SK-N-DZ (cell line): ENCODE data around the gene UMAD1.

Experiments
- DNase-seq: peaks from one replicate; pipeline ENCODE4 v3.0.0-alpha.2; 2015; ENCODE audit warnings: low spot score

Gene UMAD1

DNA sequence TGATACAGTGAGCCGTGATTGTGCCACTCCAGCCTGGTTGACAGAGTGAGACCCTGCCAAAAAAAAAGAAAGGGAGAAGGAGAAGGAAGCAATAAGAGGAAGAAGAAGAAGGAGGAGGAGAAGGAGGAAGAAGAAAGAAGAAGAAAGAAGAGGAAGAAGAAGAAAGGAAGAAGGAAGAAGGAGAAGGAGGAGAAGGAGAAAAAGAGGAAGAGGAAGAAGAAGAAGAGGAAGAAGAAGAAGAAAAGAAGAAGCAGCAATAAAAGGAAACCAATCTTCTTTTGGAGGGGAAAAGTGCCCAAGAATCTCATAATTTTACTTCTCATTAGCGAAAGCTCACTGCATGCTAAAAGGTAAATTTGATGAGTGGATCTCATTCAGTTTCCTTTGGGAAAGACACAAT is 242.3 kb downstream of the UMAD1 start:
- DNase-seq = no peak

DNA sequence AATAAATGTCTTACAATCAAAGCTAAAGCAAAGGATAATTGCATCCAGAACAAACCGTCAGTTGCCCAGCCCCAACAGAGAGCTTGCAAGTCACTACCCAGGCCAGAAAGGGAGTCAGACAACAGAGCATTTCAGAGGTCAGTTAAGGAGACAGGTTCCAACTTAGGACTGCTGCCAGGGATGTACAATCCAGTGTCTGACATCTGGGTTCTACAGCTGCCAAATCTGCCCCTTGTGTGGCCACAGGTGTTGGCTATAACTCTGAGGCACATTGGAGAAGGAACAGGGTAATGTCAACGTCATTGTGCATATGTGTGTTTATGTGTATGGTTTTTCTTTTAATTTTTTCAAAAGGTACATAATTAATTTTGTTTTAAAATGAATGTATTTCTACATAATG is 242.8 kb downstream of the UMAD1 start:
- DNase-seq = no peak

GRCh38 chr7:7884855-7885254 is 244.3 kb downstream of the UMAD1 start:
- DNase-seq = no peak

GRCh38 chr7:7889791-7890568 is 249.4 kb downstream of the UMAD1 start:
- DNase-seq = no peak

GRCh38 chr7:7895004-7895650 is 254.6 kb downstream of the UMAD1 start:
- no peak for DNase-seq

DNA sequence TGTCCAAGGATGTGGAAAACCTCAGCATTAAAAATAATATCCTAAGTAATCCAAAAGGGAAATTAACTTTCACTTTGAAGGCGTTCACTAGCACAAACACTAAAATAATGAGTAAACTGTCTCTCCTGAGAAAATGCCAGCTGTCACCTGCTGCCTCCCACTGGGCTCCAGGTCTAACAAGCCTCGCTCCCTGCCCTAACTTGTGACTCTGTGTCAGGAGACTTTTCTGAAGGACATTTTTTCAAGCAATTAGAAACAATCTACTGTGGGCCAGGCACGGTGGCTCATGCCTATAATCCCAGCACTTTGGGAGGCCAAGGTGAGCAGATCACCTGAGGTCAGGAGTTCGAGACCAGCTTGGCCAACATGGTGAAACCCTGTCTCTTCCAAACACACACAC is 255.2 kb downstream of the UMAD1 start:
- no peak for DNase-seq

DNA sequence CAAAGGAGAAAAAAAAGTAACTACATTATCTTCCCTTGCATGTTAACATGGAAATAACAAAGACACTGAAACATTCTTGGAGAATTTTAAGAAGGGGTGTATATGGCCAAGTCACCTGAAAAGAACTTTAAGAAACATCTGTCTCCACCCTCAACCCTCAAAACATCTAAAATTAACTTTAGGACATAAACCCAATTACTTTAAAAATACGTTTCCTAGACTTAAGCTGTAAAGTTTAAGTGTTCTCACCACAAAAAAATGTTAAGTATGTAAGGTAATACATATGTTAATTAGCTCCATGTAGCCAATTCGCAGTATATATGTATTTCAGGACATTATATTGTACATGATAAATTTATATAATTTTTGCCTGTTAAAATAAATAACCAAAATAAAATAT is 257.0 kb downstream of the UMAD1 start:
- no peak for DNase-seq

GRCh38 chr7:7897949-7898515 is 257.5 kb downstream of the UMAD1 start:
- no peak for DNase-seq

GRCh38 chr7:7902845-7903244 is 262.3 kb downstream of the UMAD1 start:
- DNase-seq = no peak

DNA sequence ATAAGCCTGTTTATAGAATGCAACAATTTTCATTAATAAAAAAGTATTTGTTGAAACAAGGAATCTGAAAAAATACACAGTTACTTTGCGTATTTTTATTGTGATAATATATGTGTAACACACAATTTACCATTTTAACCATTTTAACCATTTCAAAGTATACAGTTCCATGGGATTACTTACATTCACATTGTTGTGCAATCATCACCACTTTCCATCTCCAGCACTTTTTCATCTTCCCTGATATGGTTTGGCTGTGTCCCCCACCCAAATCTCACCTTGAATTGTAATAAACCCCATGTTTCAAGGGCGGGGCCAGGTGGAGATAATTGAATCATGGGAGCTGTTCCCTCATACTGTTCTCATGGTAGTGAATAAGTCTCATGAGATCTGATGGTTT is 266.8 kb downstream of the UMAD1 start:
- no peak for DNase-seq

DNA sequence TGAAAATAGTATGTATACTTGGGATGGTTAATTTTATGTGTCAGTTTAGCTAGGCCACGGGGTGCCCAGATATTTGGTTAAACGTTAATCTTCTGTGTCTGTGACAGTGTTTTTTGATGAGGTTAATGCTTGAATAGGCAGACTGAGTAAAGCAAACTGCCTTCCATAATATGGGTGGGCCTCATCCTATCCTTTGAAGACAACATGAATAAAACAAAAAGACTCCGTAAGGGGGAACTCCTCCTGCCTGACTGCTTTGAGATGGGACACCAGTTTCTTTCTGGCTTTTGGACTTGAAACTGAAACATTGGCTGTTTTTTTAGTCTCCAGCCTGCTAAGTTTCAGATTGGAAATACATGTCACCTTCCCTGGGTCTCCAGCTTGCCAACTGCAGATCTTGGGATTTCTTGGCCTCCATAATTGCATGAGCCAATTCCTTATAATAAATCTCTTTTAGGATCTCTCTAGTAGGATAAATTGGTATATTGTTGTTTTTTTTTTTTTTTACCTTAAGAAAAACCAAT is 268.1 kb downstream of the UMAD1 start:
- DNase-seq = no peak

GRCh38 chr7:7909376-7909775 is 268.8 kb downstream of the UMAD1 start:
- DNase-seq = no peak

DNA sequence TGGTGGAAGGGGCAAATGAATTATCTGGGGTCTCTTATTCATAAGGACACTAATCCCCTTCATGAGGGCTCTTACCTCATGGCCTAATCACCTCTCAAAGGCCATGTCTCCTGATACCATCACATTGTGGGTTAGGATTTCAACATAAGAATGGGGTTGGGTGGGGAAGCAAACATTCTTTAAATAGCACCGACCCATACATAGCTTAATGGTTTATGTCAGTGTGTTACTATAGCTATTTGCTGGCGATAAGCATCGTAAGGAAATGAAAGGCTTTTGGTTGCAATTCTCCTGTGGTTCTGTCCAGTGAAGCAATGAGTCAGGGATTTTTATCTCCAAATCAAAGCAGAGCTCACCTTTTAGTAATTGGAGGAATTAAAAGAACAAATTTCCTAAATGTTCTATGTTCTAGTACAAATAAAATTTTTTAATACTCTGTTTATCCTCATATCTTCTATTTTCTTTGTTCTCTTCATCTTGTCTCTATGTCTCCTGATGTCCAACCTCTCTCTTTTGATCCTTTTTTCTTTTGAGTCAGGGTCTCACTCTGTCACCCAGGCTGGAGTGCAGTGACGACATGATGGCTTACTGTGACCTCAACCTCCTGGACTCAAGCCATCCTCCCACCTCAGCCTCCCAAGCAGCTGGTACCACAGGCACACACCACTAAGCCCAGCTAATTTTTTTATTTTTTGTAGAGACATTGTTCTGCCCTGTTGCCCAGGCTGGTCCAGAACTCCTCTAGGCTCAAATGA is 271.0 kb downstream of the UMAD1 start:
- no peak for DNase-seq

DNA sequence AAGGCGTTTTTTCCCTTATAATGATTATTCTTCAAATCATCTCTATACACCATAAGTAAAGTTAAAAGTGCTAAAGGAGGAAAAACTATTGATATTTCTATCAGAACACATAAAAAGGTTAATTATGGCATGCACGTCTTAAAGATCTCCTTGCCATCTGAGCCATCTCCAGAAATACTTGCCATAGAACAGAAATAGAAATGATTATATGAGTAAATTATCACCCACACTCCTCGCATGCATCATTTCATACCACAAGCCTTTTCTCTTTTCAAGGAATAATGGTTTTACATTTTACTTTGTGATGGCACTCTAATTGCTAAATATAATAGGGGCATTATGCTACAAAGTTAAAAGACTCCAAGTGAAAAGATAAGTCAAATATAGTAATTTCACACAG is 272.4 kb downstream of the UMAD1 start:
- no peak for DNase-seq

GRCh38 chr7:7913504-7913903 is 273.0 kb downstream of the UMAD1 start:
- no peak for DNase-seq

DNA sequence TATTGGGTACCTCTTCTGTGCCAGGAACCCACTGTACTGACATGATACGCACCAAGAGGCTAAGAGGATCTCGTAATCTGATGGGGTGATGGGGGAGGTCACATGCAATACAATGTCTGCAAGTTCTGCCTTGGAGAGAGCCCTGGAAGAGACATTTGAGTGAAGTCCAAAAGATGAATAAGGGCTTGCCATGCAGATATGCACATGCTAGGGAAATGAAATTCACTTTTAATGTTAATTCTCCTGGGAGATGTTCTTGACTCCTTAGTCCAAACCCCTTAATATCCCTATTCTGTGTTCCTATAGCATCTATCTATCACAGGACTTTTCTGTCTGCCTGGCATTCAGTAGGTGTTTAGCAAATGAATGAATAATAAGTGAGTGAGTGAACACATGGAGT is 274.0 kb downstream of the UMAD1 start:
- no peak for DNase-seq

- no peak for DNase-seq
These were observed 275.5 kb downstream of the UMAD1 start for GRCh38 chr7:7916064-7916463.

DNA sequence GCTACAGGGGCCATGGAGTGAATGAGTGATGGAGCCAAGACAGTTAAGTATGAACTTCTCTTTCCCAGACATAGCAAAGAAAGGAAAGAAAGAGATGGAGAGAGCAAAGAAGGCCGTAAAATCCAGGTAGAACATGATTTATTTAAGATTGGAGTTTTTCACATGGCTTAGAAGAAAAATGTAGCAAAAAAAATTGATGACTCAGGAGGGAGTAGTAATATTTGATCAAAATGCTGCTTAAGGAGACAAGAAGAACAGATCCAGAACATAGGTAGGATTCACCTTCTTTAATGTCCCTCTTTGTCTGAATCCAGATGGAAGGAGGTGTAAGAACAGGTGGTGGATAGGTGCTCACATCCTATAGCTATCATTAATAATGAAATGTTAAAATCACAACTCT is 277.0 kb downstream of the UMAD1 start:
- no peak for DNase-seq

DNA sequence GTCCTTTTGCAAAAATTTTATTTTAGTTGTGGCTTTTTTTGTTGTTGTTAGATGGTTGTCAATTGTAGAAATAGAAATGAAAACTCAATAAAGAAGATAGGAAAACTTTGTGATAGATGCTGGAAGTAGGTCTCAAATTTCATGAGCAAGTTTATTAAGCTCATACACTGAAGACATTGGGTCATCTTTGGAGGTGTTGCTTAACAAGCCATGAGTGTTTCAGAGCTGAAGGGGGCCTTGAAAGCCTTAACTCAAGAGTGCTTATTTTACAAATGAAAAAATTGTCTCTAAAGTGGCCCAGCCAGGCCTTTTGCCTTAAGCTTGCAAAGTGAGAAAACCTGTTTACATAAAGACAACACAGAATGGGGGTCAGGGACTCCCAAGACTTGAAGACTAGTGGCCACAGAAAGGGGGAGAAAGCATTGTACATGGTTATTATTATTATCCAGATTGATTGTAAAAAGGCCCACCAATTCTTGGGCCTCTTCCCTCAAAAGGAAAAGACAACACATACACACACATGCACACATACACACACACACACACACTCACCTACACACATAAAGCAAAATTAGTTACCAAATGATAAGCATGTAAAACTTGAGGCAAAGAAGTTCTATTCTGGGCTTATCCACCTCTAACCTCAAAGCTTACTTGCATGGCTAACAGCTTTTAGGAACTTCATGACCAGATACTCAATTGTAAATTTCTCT is 278.3 kb downstream of the UMAD1 start:
- no peak for DNase-seq

GRCh38 chr7:7919449-7919945 is 278.9 kb downstream of the UMAD1 start:
- no peak for DNase-seq

DNA sequence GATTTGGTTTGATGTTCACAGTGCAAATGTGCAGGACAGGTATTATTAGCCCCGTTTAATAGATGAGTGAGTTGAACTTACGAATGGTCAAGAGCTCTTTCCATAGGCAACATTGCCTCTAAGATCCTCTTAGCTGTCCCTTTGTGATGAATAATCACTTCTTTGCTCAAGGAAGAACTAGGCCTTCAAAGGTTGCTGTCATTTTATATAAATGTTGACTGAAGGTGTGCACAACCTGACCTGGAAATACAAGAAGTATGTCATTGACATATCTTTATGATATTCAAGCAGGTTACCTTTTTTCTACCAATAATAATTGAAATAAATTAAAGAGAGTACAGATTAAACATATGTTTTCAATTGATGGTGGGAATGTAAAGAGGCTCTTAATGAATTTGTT is 279.5 kb downstream of the UMAD1 start:
- DNase-seq = no peak
